GM21529 (cell line): ENCODE data around the gene SSUH2.

Experiments
- ATAC-seq: cut with Tn5 transposase; IDR thresholded peaks from one replicate; pipeline ENCODE4 v1.9.1; 2021; ENCODE audit not compliant: unreplicated experiment

The SSUH2 gene

GRCh38 chr3:8619548-8619947 lies 25.1 kb downstream of the SSUH2 start:
- no peak for ATAC-seq

DNA sequence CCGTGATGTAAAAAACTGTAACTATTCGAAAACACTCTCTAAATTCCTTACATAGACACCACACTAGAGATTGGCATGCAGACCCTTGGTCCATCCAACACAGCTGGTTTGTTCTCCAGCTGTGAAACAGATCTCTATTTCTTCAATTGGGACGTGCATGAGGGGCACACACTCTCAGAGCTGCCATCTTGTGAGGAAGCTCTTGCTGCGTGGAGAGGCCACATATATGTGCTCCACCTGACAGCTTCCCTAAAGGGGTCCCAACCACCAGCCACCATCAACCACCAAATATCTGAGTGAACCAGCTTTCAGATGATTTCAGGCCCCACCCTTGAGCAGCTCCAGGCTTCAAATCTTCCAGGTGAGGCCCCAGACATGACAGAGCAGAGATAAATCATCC lies 25.6 kb downstream of the SSUH2 start:
- ATAC-seq = no peak

- no peak for ATAC-seq
Observed at GRCh38 chr3:8617921-8618320, 26.7 kb downstream of the SSUH2 start.

GRCh38 chr3:8610951-8611350 lies 33.6 kb downstream of the SSUH2 start:
- ATAC-seq = no peak

- no peak for ATAC-seq
Observed at GRCh38 chr3:8608791-8609467, 35.7 kb downstream of the SSUH2 start.

DNA sequence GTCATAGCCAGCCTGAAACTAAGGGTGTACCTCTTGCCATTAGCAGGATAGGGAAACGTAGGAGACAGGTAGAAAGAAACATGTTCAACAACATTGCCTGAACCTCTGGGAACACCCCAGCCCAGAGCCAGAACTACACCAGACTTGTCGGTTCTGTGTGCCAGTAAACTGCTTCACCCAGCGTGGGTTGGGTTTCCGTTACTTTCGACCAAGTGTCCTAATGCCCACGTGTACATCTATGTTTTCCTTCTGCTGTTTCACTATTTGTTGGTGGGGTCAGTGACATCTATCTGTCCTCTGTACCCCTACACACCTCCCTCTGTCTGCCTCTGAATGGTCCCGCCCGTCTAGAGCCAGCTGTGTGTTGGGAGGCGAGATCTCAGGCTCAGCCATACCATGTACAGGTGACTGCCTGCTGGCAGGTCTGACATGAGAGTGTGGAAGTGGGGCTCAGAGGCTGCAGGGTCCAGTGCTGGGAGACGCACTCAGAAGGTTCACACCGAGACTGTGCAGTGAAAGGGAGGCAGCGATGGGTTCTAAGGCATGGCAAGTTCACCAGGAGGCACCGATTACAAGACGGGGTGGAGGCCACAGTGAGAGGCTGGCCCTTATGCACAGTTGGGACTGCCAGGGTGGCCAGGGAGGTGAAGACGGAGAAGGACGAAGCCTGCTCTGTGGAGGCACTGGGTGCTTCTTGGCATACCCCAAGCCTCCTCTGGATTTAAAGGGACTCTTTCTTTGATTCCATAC lies 36.4 kb downstream of the SSUH2 start:
- ATAC-seq = no peak

DNA sequence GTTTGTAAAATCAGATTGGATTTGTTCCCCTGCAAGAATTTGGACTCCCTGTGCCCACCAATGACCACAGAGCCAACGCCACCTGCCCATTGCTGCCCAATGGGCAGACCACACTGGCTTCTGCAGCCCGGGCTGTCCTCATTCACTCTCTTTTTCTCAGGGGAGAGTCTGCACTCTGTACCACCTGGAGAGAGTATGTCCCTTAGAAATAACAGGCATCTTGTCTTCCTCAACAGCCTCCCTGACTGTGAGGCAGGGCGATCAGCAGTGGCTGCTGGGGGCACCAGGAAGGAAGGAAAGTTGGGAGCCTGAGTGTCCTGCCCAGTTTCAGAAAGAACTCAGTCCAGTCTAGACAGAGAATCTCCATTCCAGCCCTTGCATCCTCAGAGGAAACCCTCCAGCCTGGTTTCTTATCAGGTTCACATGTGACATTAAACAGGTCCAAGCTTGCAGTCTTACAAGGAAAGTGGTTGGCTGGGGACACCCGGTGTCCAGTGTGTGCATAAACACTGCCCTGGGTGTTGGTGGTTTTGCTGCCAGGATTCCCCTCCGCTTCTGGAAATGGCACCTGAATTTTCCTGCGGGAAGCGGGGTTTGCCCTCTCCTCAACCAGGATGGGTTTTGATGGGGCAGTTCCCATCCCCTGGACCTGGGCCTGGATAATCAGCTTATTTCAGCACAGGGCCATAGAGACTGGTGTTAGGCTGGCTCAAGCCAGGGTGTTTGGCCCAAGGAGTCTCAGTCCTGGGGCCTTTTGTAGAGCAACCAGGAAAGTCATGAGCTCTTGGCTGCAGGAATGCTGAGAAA lies 37.2 kb downstream of the SSUH2 start:
- peak; percentile 67 for ATAC-seq

GRCh38 chr3:8606701-8607231 lies 37.8 kb downstream of the SSUH2 start:
- ATAC-seq = no peak

DNA sequence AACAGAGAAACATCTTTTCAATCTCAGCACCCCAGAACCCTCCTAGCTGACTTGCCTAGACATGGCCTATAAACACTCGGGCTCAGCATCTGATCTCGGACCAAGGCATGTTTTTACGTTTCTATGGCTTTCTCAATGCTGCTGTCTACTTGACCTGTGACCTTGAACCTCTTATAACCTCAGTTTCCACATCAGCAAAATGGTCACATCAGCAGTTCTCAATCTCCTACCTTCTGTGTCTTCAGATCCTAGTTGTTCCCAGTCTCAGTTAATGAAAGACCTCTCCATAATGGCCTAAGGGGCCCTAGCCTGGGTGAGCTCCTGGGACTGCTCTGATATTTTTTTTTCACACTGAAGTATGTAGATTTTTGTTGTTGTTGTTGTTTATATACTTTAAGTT lies 39.6 kb downstream of the SSUH2 start:
- ATAC-seq = no peak

- ATAC-seq = no peak
Observed at GRCh38 chr3:8604006-8604405, 40.6 kb downstream of the SSUH2 start.

DNA sequence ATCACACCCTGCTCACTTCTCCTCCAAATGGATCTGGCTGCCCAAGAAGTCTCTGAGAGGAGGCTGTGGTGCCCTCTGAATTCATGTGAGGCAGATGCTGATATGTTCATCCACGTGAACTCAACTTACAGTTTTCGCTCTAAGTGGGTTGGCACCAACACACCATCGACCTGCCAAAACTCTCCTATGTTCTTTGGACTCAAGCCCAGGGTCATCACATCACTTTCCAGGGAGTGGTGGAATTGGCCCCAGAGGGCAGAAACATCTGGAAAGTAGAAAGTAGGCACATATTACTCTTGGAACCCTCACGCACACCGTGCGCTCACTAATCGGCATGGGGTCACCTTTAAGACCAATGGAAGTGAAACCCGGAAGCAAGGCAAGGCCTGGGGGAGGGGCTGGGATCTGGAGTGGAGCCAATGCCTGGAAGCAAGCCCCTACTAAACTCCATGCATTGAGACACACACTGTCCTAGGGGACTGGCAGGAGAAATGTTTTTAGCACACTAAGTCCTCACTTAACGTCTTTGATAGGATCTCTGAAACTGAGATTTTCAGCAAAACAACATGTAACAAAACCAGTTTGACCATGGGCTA lies 41.4 kb downstream of the SSUH2 start:
- no peak for ATAC-seq

GRCh38 chr3:8600457-8600856 lies 44.1 kb downstream of the SSUH2 start:
- ATAC-seq = no peak

- no peak for ATAC-seq
Observed at GRCh38 chr3:8599146-8599545, 45.5 kb downstream of the SSUH2 start.

DNA sequence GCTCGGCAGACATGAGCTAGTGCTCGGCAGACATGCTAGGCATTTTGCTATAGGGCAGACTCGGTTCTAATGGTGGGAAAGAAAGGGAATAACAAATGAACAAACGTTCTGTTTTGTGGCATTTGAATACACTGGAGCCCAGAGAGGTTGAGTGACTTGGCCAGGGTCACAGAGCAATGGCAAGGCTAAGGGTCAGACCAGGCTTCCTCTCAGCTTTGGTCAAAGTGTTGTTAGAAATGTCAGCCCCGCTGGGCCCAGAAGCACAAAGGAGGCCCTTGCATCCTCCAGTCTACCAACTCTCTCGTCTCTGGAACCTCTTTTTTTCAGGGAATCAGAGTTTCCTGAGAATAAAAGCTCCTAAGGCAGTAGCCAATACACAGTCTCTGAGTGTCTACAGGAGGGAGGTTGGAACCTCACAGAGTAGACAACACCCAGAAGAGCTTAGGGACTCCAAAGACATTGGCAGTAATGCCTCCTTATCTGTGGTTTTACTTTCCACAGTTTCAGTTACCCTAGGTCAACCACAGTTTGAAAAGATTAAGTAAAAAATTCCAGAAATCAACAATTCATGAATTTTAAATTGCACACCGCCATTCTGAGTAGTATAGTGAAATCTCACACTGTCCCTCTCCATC lies 47.3 kb downstream of the SSUH2 start:
- ATAC-seq = no peak

DNA sequence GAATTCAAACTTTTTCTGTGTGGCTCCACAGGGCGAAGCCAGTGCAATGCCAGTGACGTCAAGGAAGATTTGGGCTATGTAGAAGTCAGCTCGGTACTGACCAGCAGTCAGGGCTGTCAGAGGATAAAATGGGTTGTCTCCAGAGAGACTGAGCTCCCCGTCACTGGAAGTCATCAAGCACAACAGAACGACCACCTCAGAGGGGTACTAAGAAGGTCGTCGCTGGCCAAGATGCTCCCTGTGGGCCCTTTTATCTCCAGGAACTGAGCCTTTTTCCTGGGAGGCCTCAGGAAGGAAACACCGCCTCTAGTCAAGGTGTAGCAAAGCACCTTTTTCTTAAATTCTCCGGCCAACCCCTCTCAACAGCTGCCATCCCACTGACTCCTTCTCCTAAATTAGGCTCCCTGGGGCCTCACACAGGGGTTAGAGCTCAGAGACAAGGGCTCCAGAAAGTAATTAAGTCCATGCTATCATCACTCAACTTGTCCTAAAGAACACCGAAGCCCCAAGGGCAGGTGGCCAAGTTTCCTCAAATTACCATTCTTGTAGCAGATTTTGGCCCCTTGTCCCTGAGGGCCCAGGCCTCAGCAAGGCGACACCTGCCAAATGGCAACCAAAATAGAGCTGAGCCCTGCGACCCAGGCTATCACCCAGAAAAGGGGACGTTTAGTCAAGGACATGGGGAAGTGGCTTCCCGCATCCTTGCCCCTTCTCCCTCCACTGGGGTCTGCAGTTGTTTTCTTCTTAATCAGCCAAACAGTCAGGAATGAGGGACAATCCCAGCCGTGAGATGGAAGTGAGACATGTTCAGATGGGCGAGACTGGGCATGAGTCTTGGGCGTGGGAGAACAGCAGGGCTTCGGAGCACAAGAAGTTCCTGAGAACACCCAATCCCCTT lies 48.0 kb downstream of the SSUH2 start:
- ATAC-seq = no peak

GRCh38 chr3:8595695-8596115 lies 48.9 kb downstream of the SSUH2 start:
- ATAC-seq = no peak

- ATAC-seq = no peak
Observed at GRCh38 chr3:8595252-8595651, 49.3 kb downstream of the SSUH2 start.

DNA sequence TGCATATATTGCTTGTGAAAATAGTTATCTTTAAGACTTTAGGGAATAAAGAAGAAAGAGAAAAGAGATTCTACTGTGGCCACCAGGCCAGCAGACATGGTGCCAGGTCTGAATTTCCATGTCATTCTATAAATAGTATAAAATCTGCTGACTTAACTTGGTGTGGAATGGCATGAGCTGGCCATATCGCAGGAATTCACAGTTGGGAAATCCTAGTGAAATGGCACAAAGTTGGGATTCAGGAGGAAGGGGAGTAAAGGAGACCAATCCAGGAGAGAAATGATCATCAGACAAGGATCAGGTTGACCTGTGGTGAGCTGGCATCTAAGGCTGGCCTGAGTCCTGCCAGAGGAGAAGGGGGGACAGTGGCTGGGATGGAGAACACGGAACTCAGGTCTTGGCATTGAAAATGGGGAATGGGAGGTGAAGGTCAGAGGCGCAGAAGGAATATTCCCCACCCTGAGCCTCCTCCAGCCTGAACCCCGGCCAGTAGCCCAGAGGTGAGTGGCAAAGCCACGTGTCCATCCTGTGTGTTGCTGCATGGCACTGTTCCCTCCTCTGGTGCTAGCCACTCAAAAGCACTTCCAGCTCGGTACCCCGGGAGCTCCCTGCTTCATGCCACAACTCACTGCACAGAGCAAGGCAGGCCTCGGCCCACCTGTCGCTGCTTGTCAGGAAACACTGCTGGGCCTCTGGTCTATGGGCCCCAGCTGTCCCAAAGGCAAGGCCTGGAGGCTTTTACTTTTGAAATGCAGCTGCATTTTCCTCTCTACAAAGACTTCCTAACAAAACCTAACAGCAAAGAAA lies 51.4 kb downstream of the SSUH2 start:
- ATAC-seq = no peak
